Measurements from ENCODE around the gene PTPRK.

GRCh38 chr6:128167552-128167951 lies 352.8 kb downstream of the PTPRK start:
- TF ChIP-seq CTCF (conservative IDR thresholded peaks at IDR 0.05 in 1 of 2, IDR thresholded peaks at IDR 0.05 in 1 of 2; ENCODE audit: low read depth in 1 of 2, low read length in 2 of 2), result no peak
- TF ChIP-seq EZH2 (IDR thresholded peaks at IDR 0.05; ENCODE audit: low read length, missing control alignments), result no peak

All from fibroblast of lung (primary cell).